ENCODE measurements around the gene ATP5F1E.

ATP5F1E gene

DNA sequence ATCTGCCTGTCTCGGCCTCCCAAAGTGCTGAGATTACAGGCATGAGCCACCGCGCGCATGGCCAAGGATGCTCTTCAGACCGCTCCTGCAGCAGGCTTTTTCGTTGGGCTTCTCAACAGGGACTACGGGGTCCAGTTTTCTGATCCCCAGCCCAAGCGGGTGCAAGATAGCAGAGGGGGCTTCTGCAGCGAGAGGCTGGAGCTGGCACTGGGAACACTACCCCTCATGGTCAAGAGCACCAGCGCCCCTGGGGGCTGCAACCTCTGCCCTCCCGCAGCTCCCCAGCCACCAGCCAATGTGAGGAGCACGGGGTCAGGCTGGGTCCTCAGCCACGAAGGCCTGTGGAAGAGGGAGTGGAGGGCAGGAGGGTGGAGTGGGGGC is 31.1 kb downstream of the ATP5F1E start:
- in situ Hi-C loops (cut with MboI; ENCODE audit: low sequenced_read_pairs, unreplicated experiment): no loop called here
- DNase-seq (ENCODE audit: low spot score): no peak
- TF ChIP-seq, protein P1, sequence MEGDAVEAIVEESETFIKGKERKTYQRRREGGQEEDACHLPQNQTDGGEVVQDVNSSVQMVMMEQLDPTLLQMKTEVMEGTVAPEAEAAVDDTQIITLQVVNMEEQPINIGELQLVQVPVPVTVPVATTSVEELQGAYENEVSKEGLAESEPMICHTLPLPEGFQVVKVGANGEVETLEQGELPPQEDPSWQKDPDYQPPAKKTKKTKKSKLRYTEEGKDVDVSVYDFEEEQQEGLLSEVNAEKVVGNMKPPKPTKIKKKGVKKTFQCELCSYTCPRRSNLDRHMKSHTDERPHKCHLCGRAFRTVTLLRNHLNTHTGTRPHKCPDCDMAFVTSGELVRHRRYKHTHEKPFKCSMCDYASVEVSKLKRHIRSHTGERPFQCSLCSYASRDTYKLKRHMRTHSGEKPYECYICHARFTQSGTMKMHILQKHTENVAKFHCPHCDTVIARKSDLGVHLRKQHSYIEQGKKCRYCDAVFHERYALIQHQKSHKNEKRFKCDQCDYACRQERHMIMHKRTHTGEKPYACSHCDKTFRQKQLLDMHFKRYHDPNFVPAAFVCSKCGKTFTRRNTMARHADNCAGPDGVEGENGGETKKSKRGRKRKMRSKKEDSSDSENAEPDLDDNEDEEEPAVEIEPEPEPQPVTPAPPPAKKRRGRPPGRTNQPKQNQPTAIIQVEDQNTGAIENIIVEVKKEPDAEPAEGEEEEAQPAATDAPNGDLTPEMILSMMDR (IDR thresholded peaks at IDR 0.05; ENCODE audit: borderline replicate concordance, control extremely low read depth, extremely low read depth, insufficient read depth, missing control alignments): no peak

DNA sequence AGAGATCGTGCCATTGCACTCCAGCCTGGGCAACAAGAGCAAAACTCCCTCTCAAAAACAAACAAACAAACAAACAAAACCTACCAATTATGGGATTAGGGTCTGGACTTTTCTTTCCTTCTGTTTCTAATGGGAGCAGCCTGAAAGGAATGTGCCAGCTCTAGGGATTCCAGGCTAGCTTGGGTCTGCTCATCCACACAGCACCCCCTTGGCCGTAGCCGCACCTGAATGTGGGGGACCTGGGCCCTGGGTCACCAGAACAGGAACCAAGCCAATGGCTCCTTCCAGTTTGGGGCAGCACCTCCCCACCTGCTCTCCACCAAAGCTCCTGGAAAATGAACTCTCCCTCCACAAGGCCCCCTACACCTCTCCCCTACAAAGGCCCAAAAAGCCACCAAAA is 31.8 kb downstream of the ATP5F1E start:
- DNase-seq (ENCODE audit: low spot score): no peak
- in situ Hi-C loops (cut with MboI; ENCODE audit: low sequenced_read_pairs, unreplicated experiment): no loop called here
- TF ChIP-seq, protein P1 (IDR thresholded peaks at IDR 0.05; ENCODE audit: borderline replicate concordance, control extremely low read depth, extremely low read depth, insufficient read depth, missing control alignments): no peak

DNA sequence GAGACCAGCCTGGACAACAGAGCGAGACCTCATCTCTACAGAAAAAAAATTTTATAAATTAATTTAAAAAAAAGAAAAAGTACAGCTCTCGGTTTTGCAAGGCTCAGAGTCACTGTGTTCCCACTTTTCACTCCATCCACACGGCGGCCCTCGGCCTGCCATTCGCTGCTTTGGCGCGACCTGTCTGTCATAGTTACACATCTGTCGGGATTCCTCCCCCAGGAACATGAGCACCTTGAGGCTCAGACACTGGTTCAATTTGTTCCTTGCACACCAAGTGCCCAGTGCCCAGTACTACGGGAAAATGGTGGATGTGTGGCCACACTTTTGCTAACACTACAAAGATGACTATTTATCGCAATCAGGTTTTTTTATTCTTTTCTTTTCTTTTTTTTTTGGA is 33.5 kb downstream of the ATP5F1E start:
- in situ Hi-C loops (cut with MboI; ENCODE audit: low sequenced_read_pairs, unreplicated experiment): no loop called here
- TF ChIP-seq, protein P1 (IDR thresholded peaks at IDR 0.05; ENCODE audit: borderline replicate concordance, control extremely low read depth, extremely low read depth, insufficient read depth, missing control alignments): no peak

DNA sequence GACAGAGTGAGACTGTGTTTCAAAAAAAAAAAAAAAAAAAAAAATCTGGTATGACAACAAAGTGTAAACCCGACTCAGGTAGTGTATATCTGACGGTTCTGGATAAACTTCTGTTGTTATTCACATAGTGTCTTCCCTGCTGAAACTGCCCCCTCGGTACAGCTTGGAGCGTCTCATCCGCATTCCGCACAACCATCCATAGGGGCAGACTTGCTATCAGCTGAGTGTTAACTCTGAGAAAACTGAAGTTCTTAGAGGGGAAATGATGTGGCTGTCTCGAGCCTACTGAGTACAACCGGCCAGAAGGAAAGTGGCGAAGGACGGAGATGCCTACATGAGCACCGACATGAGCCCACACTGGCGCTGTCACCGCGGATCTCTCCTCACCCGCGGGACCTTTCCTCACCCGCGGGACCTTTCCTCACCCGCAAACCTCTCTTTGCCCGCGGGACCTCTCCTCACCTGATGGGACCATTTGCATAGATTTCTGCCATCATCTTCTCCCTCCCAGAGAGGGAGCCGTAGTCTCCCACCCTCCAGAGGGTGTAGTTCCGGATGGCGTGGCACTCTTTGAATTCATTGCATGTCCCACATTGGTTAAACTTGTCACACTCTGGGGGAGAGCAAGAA is 34.9 kb downstream of the ATP5F1E start:
- in situ Hi-C loops (cut with MboI; ENCODE audit: low sequenced_read_pairs, unreplicated experiment): no loop called here
- no peak for DNase-seq (ENCODE audit: low spot score)
- TF ChIP-seq, protein P1 (IDR thresholded peaks at IDR 0.05; ENCODE audit: borderline replicate concordance, control extremely low read depth, extremely low read depth, insufficient read depth, missing control alignments): no peak

More for the DNA sequence above, 33.5 kb downstream of the ATP5F1E start:
- no peak for DNase-seq (ENCODE audit: low spot score)

DNA sequence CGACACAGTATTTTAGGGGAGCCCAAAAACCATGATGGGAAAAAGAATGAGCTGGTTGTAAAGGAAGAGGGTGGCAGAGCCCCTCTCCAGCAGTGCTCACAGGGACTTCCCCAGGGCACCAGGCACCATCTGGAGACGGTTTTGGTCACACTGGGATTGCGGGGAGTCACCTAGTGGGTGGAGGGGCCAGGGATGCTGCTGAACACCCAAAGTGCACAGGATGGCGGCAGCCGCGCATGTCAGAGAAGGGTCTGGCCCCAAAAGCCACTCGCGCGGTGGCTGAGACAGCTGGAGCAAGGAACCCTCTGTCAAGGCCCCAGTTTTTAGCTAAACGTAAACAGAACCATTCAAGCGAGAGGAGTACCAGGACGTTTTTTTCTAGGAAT is 35.9 kb downstream of the ATP5F1E start:
- in situ Hi-C loops (cut with MboI; ENCODE audit: low sequenced_read_pairs, unreplicated experiment): no loop called here
- no peak for DNase-seq (ENCODE audit: low spot score)
- TF ChIP-seq, protein P1 (IDR thresholded peaks at IDR 0.05; ENCODE audit: borderline replicate concordance, control extremely low read depth, extremely low read depth, insufficient read depth, missing control alignments): no peak

DNA sequence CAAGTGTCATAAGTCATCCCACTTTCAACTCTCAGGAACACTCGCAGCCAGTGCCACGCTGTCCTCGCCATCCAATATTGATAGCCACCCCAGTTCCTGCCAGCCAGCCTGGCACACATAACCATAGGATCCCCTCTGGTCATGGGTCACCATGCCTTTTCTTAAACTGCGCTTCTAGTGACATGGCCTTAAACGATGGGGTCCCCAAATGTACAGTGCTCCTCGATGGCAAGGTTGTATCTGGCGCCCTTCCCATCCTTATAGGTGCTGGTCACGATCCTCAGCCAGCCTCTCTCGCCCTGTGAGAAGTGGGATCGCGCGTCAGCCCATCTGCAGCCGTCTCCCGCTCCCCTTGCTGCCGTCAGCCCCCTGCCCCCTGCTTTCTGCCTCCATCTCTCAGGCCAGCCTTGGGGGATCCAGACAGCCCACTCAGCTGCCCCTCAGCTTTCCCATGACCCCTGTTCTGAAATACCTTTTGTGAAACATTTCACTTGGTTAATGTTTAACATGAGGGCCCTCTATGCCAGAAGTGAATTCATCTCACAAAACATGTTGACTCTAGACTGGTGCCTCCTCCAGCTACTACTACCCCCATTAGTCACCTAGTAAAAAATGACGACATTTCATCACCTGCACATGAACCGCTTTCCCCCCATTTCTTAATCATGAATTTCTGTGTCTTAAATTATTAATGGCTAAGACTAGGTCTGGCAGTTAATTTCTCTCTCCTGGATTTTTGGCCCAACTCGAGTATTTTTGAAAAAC is 36.5 kb downstream of the ATP5F1E start:
- in situ Hi-C loops (cut with MboI; ENCODE audit: low sequenced_read_pairs, unreplicated experiment): no loop called here
- TF ChIP-seq, protein P1 (IDR thresholded peaks at IDR 0.05; ENCODE audit: borderline replicate concordance, control extremely low read depth, extremely low read depth, insufficient read depth, missing control alignments): no peak
- DNase-seq (ENCODE audit: low spot score): no peak

Data from GM13976 (cell line).